ENCODE results near the gene GDE1. TPM values are rescaled to one million over a fixed set of nuclear protein-coding genes. Genes with fewer than 3 reads are reported as not detected.

Gene GDE1
- total and polyA plus RNA-seq, 2 of the 4 experiments (the other 2 are of a cell fraction), result 50.1 to 62.4 TPM

GRCh38 chr16:19499481-19499880, 22.4 kb downstream of the GDE1 start:
- no peak for DNase-seq
- no peaks in the 10 kb centered on the region for H3K79me1 ChIP-seq (ENCODE audit: low read depth in 1 of 2, low read length in 2 of 2)
- H2BK5ac ChIP-seq (ENCODE audit: low read depth, low read length, poor library complexity, severe bottlenecking), result no peak overlapping the region
- H3K4ac ChIP-seq (ENCODE audit: low read depth, low read length), result no peak overlapping the region
- no peak overlapping the region for H2BK15ac ChIP-seq (ENCODE audit: low read depth, low read length)
- in situ Hi-C loops (cut with MboI; ENCODE audit: low sequenced_read_pairs), result no loop called here
- dilution Hi-C loops (cut with HindIII; ENCODE audit: low sequenced_read_pairs, unreplicated experiment), result no loop called here
- H2AK5ac ChIP-seq (ENCODE audit: low read depth, low read length), result no peak overlapping the region
- no peak for ATAC-seq (ENCODE audit: low read depth)
- intact Hi-C loops (cut with micrococcal nuclease), result no loop called here
- ChIA-PET POLR2A (ENCODE audit: unreplicated experiment) (no interaction called here), CTCF (no interaction called here)
- no CpG with 5 or more reads among the region's 3 CpGs for WGBS, 2 experiments (ENCODE audit: extremely low coverage in 2 of 2, insufficient read length in 1 of 2)
- no peak overlapping the region for H2AK9ac ChIP-seq (replicated peaks; ENCODE audit: low read depth, low read length, poor library complexity)
- H3K14ac ChIP-seq (replicated peaks; ENCODE audit: low read depth, low read length), result no peak overlapping the region
- no peaks in the 10 kb centered on the region for H3K27me3 ChIP-seq (ENCODE audit: control insufficient read depth, insufficient read depth, low read length)
- no peak overlapping the region for H4K5ac ChIP-seq (ENCODE audit: low read depth, low read length)
- no peak overlapping the region for H3K4me2 ChIP-seq (ENCODE audit: low read depth, low read length)
- H2BK20ac ChIP-seq (ENCODE audit: low read depth, low read length), result no peak overlapping the region
- no peaks in the 10 kb centered on the region for H4K20me1 ChIP-seq (ENCODE audit: insufficient read depth, low read length)
- no peak overlapping the region for H3K56ac ChIP-seq (ENCODE audit: extremely low read depth, insufficient read depth, low read length)
- H4K91ac ChIP-seq (ENCODE audit: insufficient read depth, low read depth, low read length), result no peak overlapping the region
- H3K23ac ChIP-seq (ENCODE audit: low read depth, low read length), result no peak overlapping the region
- no peak overlapping the region for H2AFZ ChIP-seq (replicated peaks; ENCODE audit: low read length, poor library complexity)
- TF ChIP-seq MAFK (IDR thresholded peaks at IDR 0.05; ENCODE audit: low read depth, low read length) (no peak), MXI1 (IDR thresholded peaks at IDR 0.05; ENCODE audit: borderline replicate concordance, low read depth, low read length) (no peak), BHLHE40 (IDR thresholded peaks at IDR 0.05; ENCODE audit: low read depth, low read length) (no peak), SMC3 (IDR thresholded peaks at IDR 0.05; ENCODE audit: low read depth, low read length) (no peak), MAZ (IDR thresholded peaks at IDR 0.05; ENCODE audit: borderline replicate concordance, low read depth, low read length) (no peak), ELK1 (IDR thresholded peaks at IDR 0.05; ENCODE audit: borderline replicate concordance, low read depth, low read length) (no peak), CTCF (conservative IDR thresholded peaks at IDR 0.05; ENCODE audit: low read depth, low read length) (no peak), RCOR1 (IDR thresholded peaks at IDR 0.05; ENCODE audit: insufficient replicate concordance, low read length) (no peak), RAD21 (IDR thresholded peaks at IDR 0.05; ENCODE audit: low read length) (no peak), RFX5 (IDR thresholded peaks at IDR 0.05; ENCODE audit: low read depth, low read length) (no peak), FOS (IDR thresholded peaks at IDR 0.05; ENCODE audit: low read depth, low read length) (no peak), USF2 (IDR thresholded peaks at IDR 0.05; ENCODE audit: low read depth, low read length) (no peak), POLR2A (IDR thresholded peaks at IDR 0.05; ENCODE audit: low read depth, low read length) (no peak), CEBPB (IDR thresholded peaks at IDR 0.05; ENCODE audit: low read depth, low read length) (no peak)
- H3K4me3 ChIP-seq (ENCODE audit: insufficient read depth, low read depth, low read length), result no peak overlapping the region
- H3K9me3 ChIP-seq (ENCODE audit: control insufficient read depth, insufficient read depth, low read length), result no peaks in the 10 kb centered on the region
- H3K4me1 ChIP-seq (ENCODE audit: control insufficient read depth, insufficient read depth, low read length), result no peaks in the 10 kb centered on the region
- no peak overlapping the region for H4K8ac ChIP-seq (ENCODE audit: low read depth in 2 of 2, low read length in 2 of 2)
- no peak overlapping the region for H3K18ac ChIP-seq (ENCODE audit: low read depth, low read length)
- no peak overlapping the region for H3K27ac ChIP-seq (ENCODE audit: insufficient read depth, low read length)
- no TSS peak for BruUV-seq (replicated peaks)
- H3K9ac ChIP-seq (ENCODE audit: low read depth, low read length), result no peak overlapping the region
- H2BK120ac ChIP-seq (ENCODE audit: low read depth, low read length), result no peak overlapping the region
- peaks cover 25% of the 10 kb centered on the region for H3K36me3 ChIP-seq (ENCODE audit: control insufficient read depth, insufficient read depth, low read length)
- no peaks in the 10 kb centered on the region for H3K9me1 ChIP-seq (ENCODE audit: insufficient read depth, low read length)

Data from IMR-90 (cell line).